Panc1 (cell line): ENCODE results near the gene B2M. TPM values are rescaled to one million over a fixed set of nuclear protein-coding genes. Genes with fewer than 3 reads are reported as not detected.
"Not testable (repeated sequence)": the region's sequence is repeated elsewhere in the genome, so short reads cannot be mapped to it uniquely, and the experiment has no call there.

Experiments
- ATAC-seq: fragments of 200-7000 bp; cut with Tn5 transposase; 2 replicates; pipeline ENCODE4 v1.9.1; 2020; ENCODE audit warnings: mild to moderate bottlenecking, moderate library complexity
- BruUV-seq: library from RNA; stranded (reverse); fragments of 400-500 nt; replicated peaks from 2 replicates; lab custom pipeline; 2021; lab: Mats Ljungman, UMichigan
- CTCF ChIA-PET: fragments of 300-600 bp; sonication (Branson Sonifier 250); formaldehyde crosslinking; loops from one replicate; lab custom pipeline; 2022; ENCODE audit warnings: antibody characterized with exemption; lab: Charles Lee
- POLR2A ChIA-PET: fragments of 300-600 bp; sonication (Branson Sonifier 250); formaldehyde crosslinking; loops from one replicate; lab custom pipeline; 2022; ENCODE audit warnings: antibody characterized with exemption; lab: Charles Lee
- DNase-seq: peaks from one replicate; pipeline ENCODE4 v3.0.0-alpha.2; 2010; ENCODE audit warnings: low read depth, low spot score
- H3K27ac ChIP-seq: 2 replicates; pipeline ENCODE4 v1.5.1; 2011; ENCODE audit warnings: mild to moderate bottlenecking, low read length, inconsistent platforms
- H3K27me3 ChIP-seq: fragments of 200-500 bp; sonication (Bioruptor generic); 2 replicates; pipeline ENCODE4 v1.6.0; 2014; ENCODE audit warnings: low read length, inconsistent platforms; ENCODE audit not compliant: control insufficient read depth, insufficient read depth
- H3K36me3 ChIP-seq: fragments of 200-500 bp; sonication (Bioruptor generic); 2 replicates; pipeline ENCODE4 v1.5.1; 2014; ENCODE audit warnings: inconsistent platforms, mild to moderate bottlenecking, low read length, moderate library complexity; ENCODE audit not compliant: control insufficient read depth, insufficient read depth
- H3K4me1 ChIP-seq: 2 replicates; pipeline ENCODE4 v1.5.1; 2011; ENCODE audit warnings: inconsistent platforms, mild to moderate bottlenecking, low read length, moderate library complexity; ENCODE audit not compliant: control insufficient read depth, insufficient read depth
- H3K4me3 ChIP-seq, 2 experiments: 2 replicates each; pipeline ENCODE4 v1.5.1; 2011 to 2012; ENCODE audit warnings: low read depth in 2 of 2, low read length in 2 of 2, mild to moderate bottlenecking in 2 of 2, inconsistent platforms in 1 of 2, moderate library complexity in 1 of 2
- H3K9me3 ChIP-seq: fragments of 200-500 bp; sonication (Bioruptor generic); 2 replicates; pipeline ENCODE4 v1.5.1; 2014; ENCODE audit warnings: low read depth, mild to moderate bottlenecking, inconsistent platforms, low read length, moderate library complexity; ENCODE audit not compliant: control insufficient read depth, insufficient read depth
- POLR2AphosphoS5 ChIP-seq: IDR thresholded peaks from 2 replicates; pipeline ENCODE4 v1.6.1; 2012; ENCODE audit warnings: mild to moderate bottlenecking, low read depth, low read length, moderate library complexity
- SIN3A ChIP-seq: IDR thresholded peaks from 2 replicates; pipeline ENCODE4 v1.6.1; 2012; ENCODE audit warnings: low read depth, mild to moderate bottlenecking, low read length, moderate library complexity, borderline replicate concordance; ENCODE audit not compliant: insufficient read depth
- TCF7L2 ChIP-seq: IDR thresholded peaks from 2 replicates; pipeline ENCODE4 v1.6.1; 2011; ENCODE audit warnings: mild to moderate bottlenecking, low read depth, low read length, inconsistent platforms
- in situ Hi-C: cut with HindIII; loops from 2 replicates; pipeline ENCODE4 v1.10.0; 2016; ENCODE audit warnings: low sequenced_read_pairs, low pct_unique_long_range_greater_than_20kb
- intact Hi-C: fragments of 100-400 bp; cut with micrococcal nuclease; formaldehyde crosslinking; loops from one replicate; pipeline ENCODE4 v1.10.0; 2022; ENCODE audit not compliant: unreplicated experiment
- total RNA-seq: library from RNA; stranded (reverse); gene quantifications from one replicate; pipeline ENCODE4 v1.2.1, GENCODE V29; 2021; ENCODE audit not compliant: unreplicated experiment
- TF ChIP-seq, protein P1 (sequence below): fragments of 450-650 bp; IDR thresholded peaks from 2 replicates; pipeline ENCODE4 v1.5.1; 2017; ENCODE audit warnings: mild to moderate bottlenecking
- TF ChIP-seq, protein P2 (sequence below), 2 experiments: IDR thresholded peaks; 2 replicates each; pipeline ENCODE4 v1.6.1; 2011 to 2012; ENCODE audit warnings: low read depth in 2 of 2, control low read depth in 1 of 2, low read length in 1 of 2, mild to moderate bottlenecking in 1 of 2, moderate library complexity in 1 of 2; ENCODE audit not compliant: insufficient read depth in 1 of 2

Gene B2M
- total RNA-seq, 1 experiment from 2014 or later: 914 TPM

DNA sequence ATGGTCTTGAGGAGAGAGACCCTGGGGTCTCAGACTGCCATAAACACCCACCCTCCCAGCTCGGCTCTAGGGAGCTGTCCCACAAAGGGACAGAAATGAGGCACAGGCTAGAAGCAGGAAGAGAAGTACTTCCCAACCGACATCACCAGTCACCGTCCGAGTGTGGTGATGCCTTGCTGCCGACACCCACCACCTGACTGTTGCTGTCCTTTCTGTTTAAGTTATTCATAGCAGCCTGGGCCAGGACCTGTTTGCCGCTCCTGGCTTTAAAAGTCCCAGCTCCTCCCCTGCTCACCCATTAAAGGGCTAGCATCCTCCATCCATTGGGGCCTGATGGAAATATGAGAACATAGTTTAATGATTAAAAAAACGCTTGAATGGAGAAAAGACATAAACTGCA, 34.6 kb upstream of the B2M start:
- intact Hi-C loops (no loop called here), in situ Hi-C loops (no loop called here)
- no peak for ATAC-seq
- H3K4me3 ChIP-seq: no peak overlapping the region
- TF ChIP-seq SIN3A (no peak), TCF7L2 (no peak), POLR2AphosphoS5 (no peak)
- TF ChIP-seq, protein P1, sequence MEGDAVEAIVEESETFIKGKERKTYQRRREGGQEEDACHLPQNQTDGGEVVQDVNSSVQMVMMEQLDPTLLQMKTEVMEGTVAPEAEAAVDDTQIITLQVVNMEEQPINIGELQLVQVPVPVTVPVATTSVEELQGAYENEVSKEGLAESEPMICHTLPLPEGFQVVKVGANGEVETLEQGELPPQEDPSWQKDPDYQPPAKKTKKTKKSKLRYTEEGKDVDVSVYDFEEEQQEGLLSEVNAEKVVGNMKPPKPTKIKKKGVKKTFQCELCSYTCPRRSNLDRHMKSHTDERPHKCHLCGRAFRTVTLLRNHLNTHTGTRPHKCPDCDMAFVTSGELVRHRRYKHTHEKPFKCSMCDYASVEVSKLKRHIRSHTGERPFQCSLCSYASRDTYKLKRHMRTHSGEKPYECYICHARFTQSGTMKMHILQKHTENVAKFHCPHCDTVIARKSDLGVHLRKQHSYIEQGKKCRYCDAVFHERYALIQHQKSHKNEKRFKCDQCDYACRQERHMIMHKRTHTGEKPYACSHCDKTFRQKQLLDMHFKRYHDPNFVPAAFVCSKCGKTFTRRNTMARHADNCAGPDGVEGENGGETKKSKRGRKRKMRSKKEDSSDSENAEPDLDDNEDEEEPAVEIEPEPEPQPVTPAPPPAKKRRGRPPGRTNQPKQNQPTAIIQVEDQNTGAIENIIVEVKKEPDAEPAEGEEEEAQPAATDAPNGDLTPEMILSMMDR: no peak
- TF ChIP-seq, protein P2, sequence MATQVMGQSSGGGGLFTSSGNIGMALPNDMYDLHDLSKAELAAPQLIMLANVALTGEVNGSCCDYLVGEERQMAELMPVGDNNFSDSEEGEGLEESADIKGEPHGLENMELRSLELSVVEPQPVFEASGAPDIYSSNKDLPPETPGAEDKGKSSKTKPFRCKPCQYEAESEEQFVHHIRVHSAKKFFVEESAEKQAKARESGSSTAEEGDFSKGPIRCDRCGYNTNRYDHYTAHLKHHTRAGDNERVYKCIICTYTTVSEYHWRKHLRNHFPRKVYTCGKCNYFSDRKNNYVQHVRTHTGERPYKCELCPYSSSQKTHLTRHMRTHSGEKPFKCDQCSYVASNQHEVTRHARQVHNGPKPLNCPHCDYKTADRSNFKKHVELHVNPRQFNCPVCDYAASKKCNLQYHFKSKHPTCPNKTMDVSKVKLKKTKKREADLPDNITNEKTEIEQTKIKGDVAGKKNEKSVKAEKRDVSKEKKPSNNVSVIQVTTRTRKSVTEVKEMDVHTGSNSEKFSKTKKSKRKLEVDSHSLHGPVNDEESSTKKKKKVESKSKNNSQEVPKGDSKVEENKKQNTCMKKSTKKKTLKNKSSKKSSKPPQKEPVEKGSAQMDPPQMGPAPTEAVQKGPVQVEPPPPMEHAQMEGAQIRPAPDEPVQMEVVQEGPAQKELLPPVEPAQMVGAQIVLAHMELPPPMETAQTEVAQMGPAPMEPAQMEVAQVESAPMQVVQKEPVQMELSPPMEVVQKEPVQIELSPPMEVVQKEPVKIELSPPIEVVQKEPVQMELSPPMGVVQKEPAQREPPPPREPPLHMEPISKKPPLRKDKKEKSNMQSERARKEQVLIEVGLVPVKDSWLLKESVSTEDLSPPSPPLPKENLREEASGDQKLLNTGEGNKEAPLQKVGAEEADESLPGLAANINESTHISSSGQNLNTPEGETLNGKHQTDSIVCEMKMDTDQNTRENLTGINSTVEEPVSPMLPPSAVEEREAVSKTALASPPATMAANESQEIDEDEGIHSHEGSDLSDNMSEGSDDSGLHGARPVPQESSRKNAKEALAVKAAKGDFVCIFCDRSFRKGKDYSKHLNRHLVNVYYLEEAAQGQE (IDR thresholded peaks at IDR 0.05; ENCODE audit: insufficient read depth in 1 of 2, low read depth in 2 of 2, low read length in 1 of 2): no peak
- BruUV-seq: no TSS peak
- POLR2A ChIA-PET: no interaction called here
- DNase-seq: no peak
- no peaks in the 10 kb centered on the region for H3K4me1 ChIP-seq
- no peaks in the 10 kb centered on the region for H3K9me3 ChIP-seq
- CTCF ChIA-PET: interaction anchor here (1.6 kb wide), 1 partner anchor 13 kb away, joined by 5 read pairs; the partner anchor contains the start of gene SPG11
- H3K27ac ChIP-seq: no peak overlapping the region
- no peaks in the 10 kb centered on the region for H3K36me3 ChIP-seq
- no peaks in the 10 kb centered on the region for H3K27me3 ChIP-seq

DNA sequence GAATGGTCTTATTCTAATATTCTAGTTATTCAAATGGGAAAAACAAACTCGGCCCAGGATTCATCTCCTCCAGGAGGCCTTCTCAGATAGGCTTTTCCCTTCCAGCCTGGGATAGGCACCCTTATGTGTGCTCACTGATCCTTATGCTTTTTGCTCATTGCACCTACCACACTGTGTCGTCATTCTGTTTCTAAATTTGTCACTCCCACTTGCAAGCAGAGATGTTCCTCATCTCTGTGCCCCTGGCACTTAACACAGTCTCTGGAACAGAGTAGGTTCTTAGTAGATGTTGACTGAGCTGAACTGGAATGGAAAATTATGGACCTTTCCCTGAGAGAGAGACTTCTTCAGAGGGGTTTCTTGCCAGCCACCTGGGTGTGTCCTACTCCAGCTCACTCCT, 29.1 kb upstream of the B2M start:
- intact Hi-C loops (no loop called here), in situ Hi-C loops (no loop called here)
- no peaks in the 10 kb centered on the region for H3K4me1 ChIP-seq
- ATAC-seq: no peak
- no TSS peak for BruUV-seq
- no peaks in the 10 kb centered on the region for H3K9me3 ChIP-seq
- no peaks in the 10 kb centered on the region for H3K27me3 ChIP-seq
- H3K27ac ChIP-seq: no peak overlapping the region
- no peaks in the 10 kb centered on the region for H3K36me3 ChIP-seq
- POLR2A ChIA-PET: no interaction called here
- no peak for DNase-seq
- H3K4me3 ChIP-seq: no peak overlapping the region
- CTCF ChIA-PET: interaction anchor here (0.6 kb wide), 1 partner anchor 571 kb away, joined by 3 read pairs; no protein-coding TSS in a partner anchor
- TF ChIP-seq POLR2AphosphoS5: no peak
- TF ChIP-seq, protein P1: no peak
- no peak for TF ChIP-seq SIN3A
- TF ChIP-seq, protein P2 (IDR thresholded peaks at IDR 0.05; ENCODE audit: insufficient read depth in 1 of 2, low read depth in 2 of 2, low read length in 1 of 2): no peak
- no peak for TF ChIP-seq TCF7L2

- in situ Hi-C loops, ATAC-seq: not testable (repeated sequence)
- POLR2A ChIA-PET: interaction anchor here (0.7 kb wide), 1 partner anchor 182 kb away, joined by 3 read pairs; no protein-coding TSS in a partner anchor
Observed at GRCh38 chr15:44682809-44683682, 28.3 kb upstream of the B2M start.

More at GRCh38 chr15:44682809-44683682, 28.3 kb upstream of the B2M start:
- H3K9me3 ChIP-seq, H3K27me3 ChIP-seq, intact Hi-C loops, H3K36me3 ChIP-seq, BruUV-seq, H3K27ac ChIP-seq, DNase-seq, CTCF ChIA-PET, H3K4me1 ChIP-seq, H3K4me3 ChIP-seq: not testable (repeated sequence)
